MM.1S (cell line): Measurements from ENCODE around the gene SREBF1.

Source experiments
- CTCF ChIP-seq: fragments of 300-600 bp; sonication (generic); IDR thresholded peaks from 2 replicates; pipeline ENCODE4 v1.5.1; 2016; ENCODE audit warnings: antibody characterized with exemption, low read length, mixed read lengths
- EZH2phosphoT487 ChIP-seq: fragments of 300-600 bp; sonication (generic); IDR thresholded peaks from 2 replicates; pipeline ENCODE4 v1.6.1; 2018; ENCODE audit warnings: antibody characterized with exemption, low read length

GRCh38 chr17:17767154-17767869, 69.5 kb downstream of the SREBF1 start:
- TF ChIP-seq CTCF = no peak
- TF ChIP-seq EZH2phosphoT487 = no peak
